Loucy (cell line): Measurements from ENCODE around the gene OR5T2.

Experiments used
- H2AFZ ChIP-seq: fragments of 200-600 bp; sonication (generic); 2 replicates; pipeline ENCODE4 v1.6.0; 2016; ENCODE audit warnings: antibody characterized with exemption, mild to moderate bottlenecking, low read length, moderate library complexity
- H3F3A ChIP-seq: fragments of 200-600 bp; 2 replicates; pipeline ENCODE4 v1.6.0; 2016; ENCODE audit warnings: antibody characterized with exemption, low read depth, mild to moderate bottlenecking
- H3K27me3 ChIP-seq: fragments of 200-600 bp; sonication (generic); 2 replicates; pipeline ENCODE4 v1.6.1; 2014; ENCODE audit warnings: low read length, mild to moderate bottlenecking; ENCODE audit not compliant: insufficient read depth, poor library complexity, severe bottlenecking
- H3K36me3 ChIP-seq: fragments of 200-600 bp; sonication (generic); 2 replicates; pipeline ENCODE4 v1.6.1; 2016; ENCODE audit warnings: low read length; ENCODE audit not compliant: insufficient read depth
- H3K4me1 ChIP-seq: fragments of 200-600 bp; sonication (generic); 2 replicates; pipeline ENCODE4 v1.5.1; 2014; ENCODE audit warnings: low read length, mild to moderate bottlenecking; ENCODE audit not compliant: insufficient read depth, poor library complexity, severe bottlenecking
- H3K4me2 ChIP-seq: fragments of 200-600 bp; sonication (generic); 2 replicates; pipeline ENCODE4 v1.6.0; 2014; ENCODE audit warnings: antibody characterized with exemption, low read length, low read depth, mild to moderate bottlenecking; ENCODE audit not compliant: poor library complexity, severe bottlenecking
- H3K4me3 ChIP-seq: fragments of 200-600 bp; sonication (generic); 2 replicates; pipeline ENCODE4 v1.5.1; 2014; ENCODE audit warnings: low read length, mild to moderate bottlenecking, mixed read lengths; ENCODE audit not compliant: poor library complexity, severe bottlenecking
- H3K79me2 ChIP-seq: fragments of 200-600 bp; sonication (generic); 2 replicates; pipeline ENCODE4 v1.6.1; 2014; ENCODE audit warnings: low read length; ENCODE audit not compliant: insufficient read depth
- H3K9ac ChIP-seq: fragments of 200-600 bp; sonication (generic); 2 replicates; pipeline ENCODE4 v1.6.0; 2014; ENCODE audit warnings: mild to moderate bottlenecking, low read depth, low read length, moderate library complexity; ENCODE audit not compliant: poor library complexity, severe bottlenecking
- H3K9me2 ChIP-seq: fragments of 200-600 bp; sonication (generic); replicated peaks from 2 replicates; pipeline ENCODE4 v1.6.1; 2016; ENCODE audit warnings: low read depth, low read length, mixed read lengths
- H3K9me3 ChIP-seq: fragments of 200-600 bp; sonication (generic); 2 replicates; pipeline ENCODE4 v1.6.1; 2014; ENCODE audit warnings: mild to moderate bottlenecking, antibody characterized with exemption, low read length, low read depth; ENCODE audit not compliant: insufficient read depth
- H4K20me1 ChIP-seq: fragments of 200-600 bp; sonication (generic); 2 replicates; pipeline ENCODE4 v1.6.0; 2014; ENCODE audit warnings: antibody characterized with exemption, low read length, mild to moderate bottlenecking; ENCODE audit not compliant: insufficient read depth, poor library complexity, severe bottlenecking
- EZH2phosphoT487 ChIP-seq: fragments of 200-600 bp; IDR thresholded peaks from 2 replicates; pipeline ENCODE4 v1.6.1; 2018; ENCODE audit warnings: antibody characterized with exemption, mild to moderate bottlenecking, moderate library complexity, borderline replicate concordance
- TF ChIP-seq, protein P1 (sequence below): fragments of 200-600 bp; sonication (generic); conservative IDR thresholded peaks from 2 replicates; pipeline ENCODE4 v1.5.1; 2014; ENCODE audit warnings: mild to moderate bottlenecking, antibody characterized with exemption, low read length

Gene OR5T2

GRCh38 chr11:56188602-56189001 is 45.5 kb downstream of the OR5T2 start:
- H3K9me3 ChIP-seq = no peaks in the 10 kb centered on the region
- no peak overlapping the region for H2AFZ ChIP-seq
- no peaks in the 10 kb centered on the region for H3K27me3 ChIP-seq
- H4K20me1 ChIP-seq = no peaks in the 10 kb centered on the region
- no peak for TF ChIP-seq EZH2phosphoT487
- no peaks in the 10 kb centered on the region for H3K79me2 ChIP-seq
- no peak overlapping the region for H3K4me3 ChIP-seq
- no peaks in the 10 kb centered on the region for H3K4me1 ChIP-seq
- no peak overlapping the region for H3K9ac ChIP-seq
- no peaks in the 10 kb centered on the region for H3K36me3 ChIP-seq
- H3K4me2 ChIP-seq = no peak overlapping the region
- no peaks in the 10 kb centered on the region for H3K9me2 ChIP-seq
- no peaks in the 10 kb centered on the region for H3F3A ChIP-seq

DNA sequence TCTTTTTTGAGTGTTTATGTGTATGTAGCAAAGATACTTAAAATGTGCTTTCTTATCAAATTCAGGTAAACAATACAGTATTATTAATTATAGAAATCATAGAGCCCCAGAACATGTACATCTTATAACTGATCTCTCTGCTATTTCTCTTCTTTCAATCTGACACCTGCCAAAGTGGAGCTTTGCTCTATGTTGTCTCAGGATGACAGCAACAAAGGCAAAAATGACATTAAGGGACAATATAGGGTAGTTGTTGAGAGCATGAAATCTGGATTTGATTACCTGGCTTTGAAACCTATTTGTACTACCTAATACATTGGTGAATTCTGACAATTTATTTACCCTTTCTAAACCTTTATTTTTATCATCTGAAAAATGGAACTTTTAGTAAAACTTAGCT is 50.6 kb downstream of the OR5T2 start:
- no peaks in the 10 kb centered on the region for H3K79me2 ChIP-seq
- H3K9ac ChIP-seq = no peak overlapping the region
- no peaks in the 10 kb centered on the region for H3K27me3 ChIP-seq
- H3K36me3 ChIP-seq = no peaks in the 10 kb centered on the region
- no peak overlapping the region for H2AFZ ChIP-seq
- no peak overlapping the region for H3K4me2 ChIP-seq
- no peak for TF ChIP-seq EZH2phosphoT487
- TF ChIP-seq, protein P1, sequence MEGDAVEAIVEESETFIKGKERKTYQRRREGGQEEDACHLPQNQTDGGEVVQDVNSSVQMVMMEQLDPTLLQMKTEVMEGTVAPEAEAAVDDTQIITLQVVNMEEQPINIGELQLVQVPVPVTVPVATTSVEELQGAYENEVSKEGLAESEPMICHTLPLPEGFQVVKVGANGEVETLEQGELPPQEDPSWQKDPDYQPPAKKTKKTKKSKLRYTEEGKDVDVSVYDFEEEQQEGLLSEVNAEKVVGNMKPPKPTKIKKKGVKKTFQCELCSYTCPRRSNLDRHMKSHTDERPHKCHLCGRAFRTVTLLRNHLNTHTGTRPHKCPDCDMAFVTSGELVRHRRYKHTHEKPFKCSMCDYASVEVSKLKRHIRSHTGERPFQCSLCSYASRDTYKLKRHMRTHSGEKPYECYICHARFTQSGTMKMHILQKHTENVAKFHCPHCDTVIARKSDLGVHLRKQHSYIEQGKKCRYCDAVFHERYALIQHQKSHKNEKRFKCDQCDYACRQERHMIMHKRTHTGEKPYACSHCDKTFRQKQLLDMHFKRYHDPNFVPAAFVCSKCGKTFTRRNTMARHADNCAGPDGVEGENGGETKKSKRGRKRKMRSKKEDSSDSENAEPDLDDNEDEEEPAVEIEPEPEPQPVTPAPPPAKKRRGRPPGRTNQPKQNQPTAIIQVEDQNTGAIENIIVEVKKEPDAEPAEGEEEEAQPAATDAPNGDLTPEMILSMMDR = no peak
- no peaks in the 10 kb centered on the region for H4K20me1 ChIP-seq
- H3K4me3 ChIP-seq = no peak overlapping the region
- no peaks in the 10 kb centered on the region for H3F3A ChIP-seq
- no peaks in the 10 kb centered on the region for H3K4me1 ChIP-seq
- no peaks in the 10 kb centered on the region for H3K9me2 ChIP-seq
- H3K9me3 ChIP-seq = no peaks in the 10 kb centered on the region
